ENCODE results near the gene PARP12.

PARP12 gene

GRCh38 chr7:139992353-139993044 is 70.3 kb downstream of the PARP12 start:
- DNase-seq (ENCODE audit: low read depth), result no peak
- no peak overlapping the region for H3K4me3 ChIP-seq (ENCODE audit: low read length)
- TF ChIP-seq CTCF (conservative IDR thresholded peaks at IDR 0.05; ENCODE audit: low read depth, low read length), result no peak

GRCh38 chr7:139991911-139992310 is 70.8 kb downstream of the PARP12 start:
- no peak for DNase-seq (ENCODE audit: low read depth)
- no peak for TF ChIP-seq CTCF (conservative IDR thresholded peaks at IDR 0.05; ENCODE audit: low read depth, low read length)
- H3K4me3 ChIP-seq (ENCODE audit: low read length), result no peak overlapping the region

GRCh38 chr7:139991269-139991666 is 71.5 kb downstream of the PARP12 start:
- TF ChIP-seq CTCF (conservative IDR thresholded peaks at IDR 0.05; ENCODE audit: low read depth, low read length), result no peak
- H3K4me3 ChIP-seq (ENCODE audit: low read length), result no peak overlapping the region
- DNase-seq (ENCODE audit: low read depth), result no peak

- H3K4me3 ChIP-seq (ENCODE audit: low read length), result no peak overlapping the region
- DNase-seq (ENCODE audit: low read depth), result no peak
- TF ChIP-seq CTCF (conservative IDR thresholded peaks at IDR 0.05; ENCODE audit: low read depth, low read length), result no peak
Measured at GRCh38 chr7:139990571-139991268, 72.0 kb downstream of the PARP12 start.

- TF ChIP-seq CTCF (conservative IDR thresholded peaks at IDR 0.05; ENCODE audit: low read depth, low read length), result no peak
- H3K4me3 ChIP-seq (ENCODE audit: low read length), result no peak overlapping the region
- DNase-seq (ENCODE audit: low read depth), result no peak
Measured at GRCh38 chr7:139990142-139990535, 72.6 kb downstream of the PARP12 start.

- no peak for TF ChIP-seq CTCF (conservative IDR thresholded peaks at IDR 0.05; ENCODE audit: low read depth, low read length)
- no peak overlapping the region for H3K4me3 ChIP-seq (ENCODE audit: low read length)
- no peak for DNase-seq (ENCODE audit: low read depth)
Measured at GRCh38 chr7:139989366-139990141, 73.2 kb downstream of the PARP12 start.
